Measurements from ENCODE around the gene CNKSR3.

The CNKSR3 gene

DNA sequence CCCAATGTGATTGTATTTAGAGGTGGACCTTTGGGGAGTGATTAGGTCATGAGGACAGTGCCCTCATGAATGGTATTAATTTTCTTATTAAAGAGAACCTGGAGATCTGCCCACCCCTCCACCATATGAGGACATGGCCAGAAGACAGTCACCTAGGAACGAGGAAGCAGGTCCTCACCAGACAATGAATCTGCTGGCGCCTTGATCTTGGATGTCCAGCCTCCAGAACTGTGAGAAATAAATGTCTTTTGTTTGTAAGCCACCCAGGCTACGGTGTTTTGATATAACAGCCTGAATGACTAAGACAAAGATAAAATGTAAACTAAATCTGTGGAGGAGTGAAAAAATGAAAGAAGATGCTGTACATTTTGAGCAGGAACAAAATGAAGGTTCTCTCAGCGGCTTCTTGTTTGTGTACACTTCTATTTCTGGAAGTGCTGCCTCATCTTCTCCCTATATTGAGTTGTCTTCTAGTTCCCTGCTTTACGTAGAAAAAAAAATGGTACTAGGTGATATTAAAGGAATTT is 152.4 kb downstream of the CNKSR3 start:
- in situ Hi-C loops (cut with MboI; ENCODE audit: low sequenced_read_pairs): loop anchor here (25.0 kb wide), 1 partner anchor 196 kb away; no protein-coding TSS in a partner anchor

- in situ Hi-C loops (cut with MboI; ENCODE audit: low sequenced_read_pairs): loop anchor here (25.0 kb wide), 1 partner anchor 194 kb away; no protein-coding TSS in a partner anchor
Observed at GRCh38 chr6:154356690-154357089, 153.8 kb downstream of the CNKSR3 start, which contains the start of gene IPCEF1. TSS of gene IPCEF1 (minus strand) at chr6:154356803. CDS start at chr6:154265947, 90,856 bp downstream.

DNA sequence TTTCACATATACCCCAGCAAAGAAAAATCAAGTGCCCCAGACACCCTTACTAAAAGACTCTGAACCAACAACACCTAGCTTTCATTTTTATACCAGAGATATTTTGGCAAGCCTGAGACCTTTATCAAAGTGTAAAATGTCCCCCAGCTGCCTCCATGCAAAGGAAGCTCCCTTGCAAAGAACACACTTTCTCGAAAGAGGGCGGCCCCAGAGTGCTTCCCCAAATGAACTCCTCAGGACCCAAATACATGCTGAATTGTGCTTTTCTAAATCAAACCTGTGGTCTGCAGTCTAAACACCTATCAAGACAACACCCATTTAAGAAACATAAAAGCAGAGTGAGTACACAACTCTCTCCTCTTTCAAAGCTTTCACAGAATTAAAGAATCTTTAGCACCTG is 154.4 kb downstream of the CNKSR3 start:
- in situ Hi-C loops (cut with MboI; ENCODE audit: low sequenced_read_pairs): loop anchor here (25.0 kb wide), 1 partner anchor 194 kb away; no protein-coding TSS in a partner anchor

GRCh38 chr6:154354265-154354777 is 156.2 kb downstream of the CNKSR3 start:
- in situ Hi-C loops (cut with MboI; ENCODE audit: low sequenced_read_pairs): loop anchor here (25.0 kb wide), 1 partner anchor 192 kb away; no protein-coding TSS in a partner anchor

DNA sequence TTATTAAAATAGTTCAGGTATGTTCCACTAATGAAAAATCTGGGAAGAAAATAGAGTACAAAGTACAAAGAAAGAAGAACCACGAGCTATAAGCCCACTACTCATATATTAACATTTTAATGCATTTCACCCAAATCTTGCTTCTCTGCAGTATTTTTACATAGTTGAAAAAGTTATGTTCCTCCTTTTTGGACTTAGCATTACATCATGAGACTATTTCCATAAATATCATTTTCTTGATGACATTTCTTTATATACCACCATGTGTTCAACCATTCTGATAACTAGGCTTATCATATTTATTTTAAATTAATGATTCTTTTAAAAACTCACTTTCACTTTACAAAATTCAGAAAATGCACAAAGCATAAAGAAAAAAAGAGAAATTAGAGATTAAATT is 156.9 kb downstream of the CNKSR3 start:
- in situ Hi-C loops (cut with MboI; ENCODE audit: low sequenced_read_pairs): loop anchor here (25.0 kb wide), 1 partner anchor 191 kb away; no protein-coding TSS in a partner anchor

DNA sequence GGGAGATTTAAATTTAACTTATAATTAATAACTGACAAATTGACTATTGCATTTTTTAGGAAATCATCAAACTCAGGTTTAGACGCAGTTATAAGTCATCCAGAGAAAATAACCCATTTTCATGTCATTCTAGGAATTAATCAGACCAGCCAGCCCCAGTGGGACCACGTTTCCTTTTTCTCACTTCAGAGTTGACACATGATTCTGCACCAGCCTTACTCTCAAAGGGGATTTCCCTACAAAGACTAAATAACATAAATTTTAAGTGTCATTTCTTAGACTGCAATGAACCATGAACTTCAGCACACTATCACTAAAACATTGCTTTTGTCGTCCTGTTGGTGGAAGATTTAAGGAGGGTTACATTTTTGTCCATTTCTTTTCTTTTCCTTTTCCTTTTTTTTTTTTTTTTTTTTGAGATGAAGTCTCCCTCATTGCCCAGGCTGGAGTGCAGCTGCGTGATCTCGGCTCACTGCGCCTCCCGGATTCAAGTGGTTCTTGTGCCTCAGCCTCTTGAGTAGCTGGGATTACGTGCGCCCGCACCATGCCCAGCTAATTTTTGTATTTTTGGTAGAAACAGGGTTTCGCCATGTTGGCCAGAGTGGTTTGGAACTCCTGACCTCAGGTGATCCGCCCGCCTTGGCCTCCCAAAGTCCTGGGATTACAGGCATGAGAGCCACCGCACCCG is 157.4 kb downstream of the CNKSR3 start:
- in situ Hi-C loops (cut with MboI; ENCODE audit: low sequenced_read_pairs): loop anchor here (25.0 kb wide), 1 partner anchor 191 kb away; no protein-coding TSS in a partner anchor

- in situ Hi-C loops (cut with MboI; ENCODE audit: low sequenced_read_pairs): loop anchor here (25.0 kb wide), 1 partner anchor 188 kb away; no protein-coding TSS in a partner anchor
Observed at GRCh38 chr6:154350293-154350692, 160.2 kb downstream of the CNKSR3 start.

GRCh38 chr6:154347981-154348380 is 162.5 kb downstream of the CNKSR3 start:
- in situ Hi-C loops (cut with MboI; ENCODE audit: low sequenced_read_pairs): no loop called here

GRCh38 chr6:154345811-154346210 is 164.7 kb downstream of the CNKSR3 start:
- in situ Hi-C loops (cut with MboI; ENCODE audit: low sequenced_read_pairs): no loop called here

GRCh38 chr6:154343473-154344308 is 166.8 kb downstream of the CNKSR3 start:
- in situ Hi-C loops (cut with MboI; ENCODE audit: low sequenced_read_pairs): no loop called here

GRCh38 chr6:154341871-154342270 is 168.6 kb downstream of the CNKSR3 start:
- in situ Hi-C loops (cut with MboI; ENCODE audit: low sequenced_read_pairs): no loop called here

DNA sequence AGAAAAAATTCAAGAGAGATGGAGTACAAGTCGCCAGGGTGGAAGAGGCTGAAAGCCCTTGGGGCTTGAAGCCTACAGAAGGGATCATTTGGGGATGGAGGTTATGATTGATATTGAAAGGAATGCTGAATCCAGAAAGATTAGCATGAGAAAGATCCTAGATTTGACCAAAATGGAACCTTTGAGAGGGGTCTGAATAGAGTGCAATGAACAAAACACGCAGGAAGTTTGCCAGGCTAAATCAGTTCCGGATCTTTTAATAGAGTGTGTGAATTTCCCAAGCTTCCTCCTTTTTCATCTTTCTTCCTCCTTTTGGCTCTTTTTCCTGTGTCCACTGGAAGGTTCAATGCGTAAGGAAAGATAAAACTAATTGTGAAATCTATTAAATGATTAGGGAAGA is 169.1 kb downstream of the CNKSR3 start:
- in situ Hi-C loops (cut with MboI; ENCODE audit: low sequenced_read_pairs): no loop called here
